ENCODE results near the gene PSMA5. TPM values are rescaled to one million over a fixed set of nuclear protein-coding genes. Genes with fewer than 3 reads are reported as not detected.
A peak's percentile ranks its signal among the peaks of the same experiment; 100 is the strongest.

The PSMA5 gene
- total and polyA plus RNA-seq, 2 of the 4 experiments (the other 2 are of a cell fraction): 75.5 to 107 TPM

DNA sequence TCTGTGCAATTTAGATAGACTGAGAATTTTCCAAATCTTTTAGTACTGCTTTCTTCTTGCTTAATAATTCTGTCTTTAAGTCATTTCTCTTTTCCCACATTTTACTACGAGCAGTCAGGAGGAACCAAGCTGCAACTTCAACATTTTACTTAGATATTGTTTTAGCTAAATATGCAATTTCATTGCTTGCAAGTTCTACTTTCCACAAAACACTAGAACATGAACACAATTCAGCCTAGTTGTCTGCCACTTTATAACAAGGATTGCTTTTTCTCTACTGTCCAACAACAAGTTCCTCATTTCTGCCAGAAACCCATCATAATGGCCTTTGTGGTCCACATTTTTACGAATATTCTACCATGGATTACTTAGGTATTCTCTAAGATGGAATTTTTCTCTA is 65.2 kb downstream of the PSMA5 start:
- H3K4me1 ChIP-seq (ENCODE audit: control insufficient read depth, insufficient read depth, low read length): peaks cover 7% of the 10 kb centered on the region
- peaks cover 13 to 38% of the 10 kb centered on the region in 2 experiments; a peak in 3 of 4 replicates for H3K79me1 ChIP-seq (ENCODE audit: low read depth in 1 of 2, low read length in 2 of 2)
- no peaks in the 10 kb centered on the region for H3K27me3 ChIP-seq (ENCODE audit: control insufficient read depth, insufficient read depth, low read length)
- no peak overlapping the region for H2BK5ac ChIP-seq (ENCODE audit: low read depth, low read length, poor library complexity, severe bottlenecking)
- peaks cover 5% of the 10 kb centered on the region for H3K9me1 ChIP-seq (ENCODE audit: insufficient read depth, low read length)
- peak overlapping the region; percentile 59; the same call in 1 of the 2 replicates for H4K5ac ChIP-seq (ENCODE audit: low read depth, low read length)
- no peak overlapping the region for H2BK20ac ChIP-seq (ENCODE audit: low read depth, low read length)
- no peak overlapping the region for H2AK9ac ChIP-seq (replicated peaks; ENCODE audit: low read depth, low read length, poor library complexity)
- H2BK120ac ChIP-seq (ENCODE audit: low read depth, low read length): no peak overlapping the region
- no peak overlapping the region for H2AK5ac ChIP-seq (ENCODE audit: low read depth, low read length)
- TF ChIP-seq, protein P1, sequence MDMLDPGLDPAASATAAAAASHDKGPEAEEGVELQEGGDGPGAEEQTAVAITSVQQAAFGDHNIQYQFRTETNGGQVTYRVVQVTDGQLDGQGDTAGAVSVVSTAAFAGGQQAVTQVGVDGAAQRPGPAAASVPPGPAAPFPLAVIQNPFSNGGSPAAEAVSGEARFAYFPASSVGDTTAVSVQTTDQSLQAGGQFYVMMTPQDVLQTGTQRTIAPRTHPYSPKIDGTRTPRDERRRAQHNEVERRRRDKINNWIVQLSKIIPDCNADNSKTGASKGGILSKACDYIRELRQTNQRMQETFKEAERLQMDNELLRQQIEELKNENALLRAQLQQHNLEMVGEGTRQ (IDR thresholded peaks at IDR 0.05; ENCODE audit: low read depth, low read length): no peak
- no peak for TF ChIP-seq ELK1 (IDR thresholded peaks at IDR 0.05; ENCODE audit: borderline replicate concordance, low read depth, low read length)
- TF ChIP-seq BHLHE40 (IDR thresholded peaks at IDR 0.05; ENCODE audit: low read depth, low read length): no peak
- no peak for TF ChIP-seq NFE2L2 (IDR thresholded peaks at IDR 0.05; ENCODE audit: low read depth, low read length)
- no peak for TF ChIP-seq RAD21 (IDR thresholded peaks at IDR 0.05; ENCODE audit: low read length)
- no peak for TF ChIP-seq CHD1 (IDR thresholded peaks at IDR 0.05; ENCODE audit: low read depth, low read length)
- TF ChIP-seq MXI1 (IDR thresholded peaks at IDR 0.05; ENCODE audit: borderline replicate concordance, low read depth, low read length): no peak
- TF ChIP-seq MAZ (IDR thresholded peaks at IDR 0.05; ENCODE audit: borderline replicate concordance, low read depth, low read length): no peak
- TF ChIP-seq RCOR1 (IDR thresholded peaks at IDR 0.05; ENCODE audit: insufficient replicate concordance, low read length): no peak
- TF ChIP-seq MAFK (IDR thresholded peaks at IDR 0.05; ENCODE audit: low read depth, low read length): no peak
- no peak for TF ChIP-seq FOS (IDR thresholded peaks at IDR 0.05; ENCODE audit: low read depth, low read length)
- no peak for TF ChIP-seq SMC3 (IDR thresholded peaks at IDR 0.05; ENCODE audit: low read depth, low read length)
- TF ChIP-seq CEBPB (IDR thresholded peaks at IDR 0.05; ENCODE audit: low read depth, low read length): no peak
- no peak for TF ChIP-seq POLR2A (IDR thresholded peaks at IDR 0.05; ENCODE audit: low read depth, low read length)
- TF ChIP-seq CTCF (conservative IDR thresholded peaks at IDR 0.05; ENCODE audit: low read depth, low read length): no peak
- TF ChIP-seq RFX5 (IDR thresholded peaks at IDR 0.05; ENCODE audit: low read depth, low read length): no peak
- ChIA-PET POLR2A (ENCODE audit: unreplicated experiment) (no interaction called here), CTCF (interaction anchor here (0.8 to 1.3 kb wide), 3 partner anchors 9 to 84 kb away, joined by 3 read pairs; no protein-coding TSS in a partner anchor)
- H3K23ac ChIP-seq (ENCODE audit: low read depth, low read length): no peak overlapping the region
- H4K91ac ChIP-seq (ENCODE audit: insufficient read depth, low read depth, low read length): no peak overlapping the region
- H3K56ac ChIP-seq (ENCODE audit: extremely low read depth, insufficient read depth, low read length): no peak overlapping the region
- H3K9me3 ChIP-seq (ENCODE audit: control insufficient read depth, insufficient read depth, low read length): no peaks in the 10 kb centered on the region
- dilution Hi-C loops (cut with HindIII; ENCODE audit: low sequenced_read_pairs, unreplicated experiment): no loop called here
- H3K27ac ChIP-seq (ENCODE audit: insufficient read depth, low read length): no peak overlapping the region
- DNase-seq (no peak), ATAC-seq (ENCODE audit: low read depth) (no peak)
- no peak overlapping the region for H3K14ac ChIP-seq (replicated peaks; ENCODE audit: low read depth, low read length)
- BruUV-seq (replicated peaks): no TSS peak
- H4K8ac ChIP-seq (ENCODE audit: low read depth in 2 of 2, low read length in 2 of 2): no peak overlapping the region
- intact Hi-C loops (cut with micrococcal nuclease): loop anchor here (5.0 kb wide), 1 partner anchor 34 kb away; no protein-coding TSS in a partner anchor
- WGBS, 2 experiments (ENCODE audit: extremely low coverage in 2 of 2, insufficient read length in 1 of 2): no CpG with 5 or more reads among the region's 2 CpGs
- H3K9ac ChIP-seq (ENCODE audit: low read depth, low read length): no peak overlapping the region
- H3K4me3 ChIP-seq (ENCODE audit: insufficient read depth, low read depth, low read length): no peak overlapping the region
- no peak overlapping the region for H2AFZ ChIP-seq (replicated peaks; ENCODE audit: low read length, poor library complexity)
- H3K4me2 ChIP-seq (ENCODE audit: low read depth, low read length): no peak overlapping the region
- no peaks in the 10 kb centered on the region for H4K20me1 ChIP-seq (ENCODE audit: insufficient read depth, low read length)
- no peak overlapping the region; the same call in 1 of the 2 replicates for H3K4ac ChIP-seq (ENCODE audit: low read depth, low read length)
- in situ Hi-C loops (cut with MboI; ENCODE audit: low sequenced_read_pairs): no loop called here
- H2BK15ac ChIP-seq (ENCODE audit: low read depth, low read length): no peak overlapping the region
- no peak overlapping the region; the same call in 1 of the 2 replicates for H3K18ac ChIP-seq (ENCODE audit: low read depth, low read length)
- H3K36me3 ChIP-seq (ENCODE audit: control insufficient read depth, insufficient read depth, low read length): peaks cover 6% of the 10 kb centered on the region; the same call in 1 of the 2 replicates
